GM21717 (cell line): ENCODE data around the gene ACSL3.
A peak's percentile ranks its signal among the peaks of the same experiment; 100 is the strongest.
"Not testable (repeated sequence)": the region's sequence is repeated elsewhere in the genome, so short reads cannot be mapped to it uniquely, and the experiment has no call there.

ENCODE experiments used
- ATAC-seq: cut with Tn5 transposase; IDR thresholded peaks from one replicate; pipeline ENCODE4 v1.9.1; 2021; ENCODE audit warnings: mild to moderate bottlenecking, moderate library complexity; ENCODE audit not compliant: unreplicated experiment

ACSL3 gene

DNA sequence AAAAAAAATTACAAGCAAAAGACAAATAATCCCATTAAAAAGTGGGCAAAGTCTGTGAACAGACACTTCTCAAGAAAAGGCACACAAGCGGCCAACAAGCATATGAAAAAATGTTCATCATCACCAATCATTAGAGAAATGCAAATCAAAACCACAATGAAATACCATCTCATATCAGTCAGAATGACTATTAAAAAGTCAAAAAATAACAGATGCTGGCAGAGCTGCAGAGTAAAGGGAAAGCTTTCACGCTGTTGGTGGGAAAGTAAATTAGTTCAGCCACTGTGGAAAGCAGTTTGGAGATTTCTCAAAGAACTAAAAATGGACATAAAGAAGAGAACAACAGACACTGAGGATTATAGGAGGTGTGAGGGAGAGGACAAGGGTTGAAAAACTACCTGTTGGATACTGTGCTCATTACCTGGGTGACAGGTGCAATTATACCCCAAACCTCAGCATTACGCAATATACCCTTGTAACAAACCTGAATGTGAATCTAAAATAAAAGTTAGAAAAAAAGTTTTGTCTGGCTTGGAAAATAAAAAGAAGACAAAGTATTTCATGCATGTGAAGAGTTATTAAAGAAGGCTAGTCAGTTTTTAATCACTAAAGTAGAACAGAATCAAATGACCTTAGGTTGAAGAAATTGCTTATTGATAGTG is 8.7 kb upstream of the ACSL3 start:
- ATAC-seq, result no peak

- no peak for ATAC-seq
Observed at GRCh38 chr2:222854773-222855700, 5.8 kb upstream of the ACSL3 start.

GRCh38 chr2:222859786-222860612 is 837 bp upstream of the ACSL3 start:
- ATAC-seq, result no peak

DNA sequence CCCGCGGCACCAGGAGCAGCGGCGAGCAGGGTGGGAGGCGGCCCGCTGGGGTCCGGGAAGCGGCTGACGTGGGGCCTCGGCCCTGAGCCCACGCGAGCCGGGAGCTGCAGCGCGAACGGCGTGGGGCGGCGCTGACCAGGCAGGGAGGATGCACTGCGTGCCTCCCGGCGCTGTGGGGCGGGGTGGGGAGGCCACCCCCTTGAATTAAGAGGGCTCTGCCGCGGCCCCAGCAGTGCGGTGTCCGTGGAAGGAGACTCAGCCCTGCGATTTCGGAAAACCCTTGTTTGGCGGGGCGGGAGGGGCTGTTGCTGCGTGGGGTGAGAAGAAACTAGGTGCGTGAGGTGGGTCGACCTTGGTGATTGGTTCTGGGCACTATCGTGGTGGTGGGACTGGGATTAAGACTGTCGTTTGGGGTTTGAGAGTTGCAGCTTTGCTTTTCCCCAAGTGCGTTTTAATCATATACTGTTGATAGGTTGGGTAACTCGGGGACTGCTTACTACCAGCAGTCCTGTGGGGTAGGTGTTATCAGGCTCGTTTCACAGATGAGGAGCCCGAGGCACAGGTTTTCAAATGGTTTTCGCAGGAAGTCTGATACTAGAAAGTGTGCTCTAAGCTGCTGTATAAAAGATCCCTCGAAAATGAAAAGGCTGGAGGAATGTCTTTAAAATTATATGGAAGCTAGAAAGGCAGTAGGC is 722 bp downstream of the ACSL3 start:
- ATAC-seq, result peak; percentile 3

GRCh38 chr2:222862106-222862908 is 1.5 kb downstream of the ACSL3 start:
- ATAC-seq, result no peak

GRCh38 chr2:222862909-222863544 is 2.2 kb downstream of the ACSL3 start:
- no peak for ATAC-seq

DNA sequence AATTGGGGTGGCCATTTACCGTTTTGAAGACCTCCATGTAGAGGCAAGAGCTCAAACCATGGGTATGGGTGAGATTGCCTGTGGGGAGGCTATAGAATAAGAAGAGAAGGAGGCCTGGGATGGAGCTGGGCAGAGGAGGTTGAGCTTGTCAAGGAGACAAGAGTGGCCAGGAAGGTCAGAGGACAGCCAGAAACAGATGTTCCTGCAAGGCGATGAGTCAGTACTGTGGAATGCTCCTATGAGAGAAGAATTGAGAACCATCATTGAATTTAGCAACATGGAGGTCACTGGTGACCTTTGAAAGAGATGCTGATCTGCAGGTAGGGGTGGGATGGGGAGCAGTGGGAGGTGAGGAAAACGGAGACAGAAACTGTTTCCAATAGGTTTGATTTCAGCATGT is 3.5 kb downstream of the ACSL3 start:
- no peak for ATAC-seq

DNA sequence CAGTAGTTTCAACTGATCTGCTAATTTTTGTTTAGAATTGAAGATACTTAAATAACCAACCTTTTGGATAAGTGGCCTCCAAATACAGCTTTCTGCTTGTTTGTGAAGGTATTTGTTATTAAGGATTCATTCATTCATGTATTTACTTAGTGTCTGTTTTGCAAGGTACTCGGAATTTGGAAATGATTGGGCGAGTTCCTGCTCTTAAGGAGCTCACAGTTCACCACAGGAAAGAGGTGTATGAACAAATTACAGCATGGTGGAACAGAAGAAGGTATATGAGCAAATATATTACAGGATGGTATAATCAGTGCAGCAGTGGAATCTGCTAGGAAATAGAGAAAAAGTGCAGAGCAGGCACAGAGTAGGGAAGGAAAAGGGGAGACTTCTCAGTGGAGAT is 4.5 kb downstream of the ACSL3 start:
- ATAC-seq, result no peak

DNA sequence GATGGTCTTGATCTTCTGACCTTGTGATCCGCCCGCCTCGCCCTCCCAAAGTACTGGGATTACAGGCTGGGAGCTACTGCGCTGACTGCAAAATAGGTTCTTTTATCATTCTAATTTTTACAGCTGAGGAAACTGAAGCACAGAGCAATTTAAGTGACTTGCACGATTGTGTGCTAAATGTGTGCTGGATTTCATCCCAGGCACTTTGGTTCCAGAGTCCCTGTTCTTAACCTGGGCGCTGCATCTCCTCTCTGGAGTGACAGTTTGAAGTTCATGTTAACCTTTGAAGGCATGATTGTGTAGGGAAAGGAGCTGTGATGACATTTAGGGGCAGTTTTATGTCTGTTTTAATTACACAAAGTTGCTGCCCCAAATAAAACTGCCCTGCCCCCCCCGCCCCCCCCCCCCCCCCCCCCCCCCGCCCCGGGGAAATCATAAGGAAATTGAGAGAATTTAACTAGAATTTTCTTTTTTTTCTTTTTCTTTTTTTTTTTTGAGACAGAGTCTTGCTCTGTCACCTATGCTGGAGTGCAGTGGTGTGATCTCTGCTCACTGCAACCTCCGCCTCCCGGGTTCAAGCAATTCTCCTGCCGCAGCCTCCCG is 5.6 kb downstream of the ACSL3 start:
- ATAC-seq, result no peak

- not testable (repeated sequence) for ATAC-seq
Observed at GRCh38 chr2:222868560-222869251, 7.9 kb downstream of the ACSL3 start.

DNA sequence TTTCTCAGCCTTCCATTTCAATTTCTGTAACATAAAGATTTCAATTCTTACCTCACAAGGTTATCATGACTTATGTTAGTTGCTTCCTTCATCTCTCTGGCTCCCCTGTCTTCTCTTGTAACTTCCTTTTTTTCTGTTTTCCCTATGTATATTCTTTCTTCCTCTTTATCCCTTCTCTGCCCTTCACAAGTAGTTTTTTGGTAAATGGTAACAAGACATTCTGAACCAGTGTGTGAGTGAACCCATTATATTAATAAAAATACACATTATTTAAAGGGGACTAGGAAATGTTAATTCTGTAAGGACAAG is 8.4 kb downstream of the ACSL3 start:
- no peak for ATAC-seq

DNA sequence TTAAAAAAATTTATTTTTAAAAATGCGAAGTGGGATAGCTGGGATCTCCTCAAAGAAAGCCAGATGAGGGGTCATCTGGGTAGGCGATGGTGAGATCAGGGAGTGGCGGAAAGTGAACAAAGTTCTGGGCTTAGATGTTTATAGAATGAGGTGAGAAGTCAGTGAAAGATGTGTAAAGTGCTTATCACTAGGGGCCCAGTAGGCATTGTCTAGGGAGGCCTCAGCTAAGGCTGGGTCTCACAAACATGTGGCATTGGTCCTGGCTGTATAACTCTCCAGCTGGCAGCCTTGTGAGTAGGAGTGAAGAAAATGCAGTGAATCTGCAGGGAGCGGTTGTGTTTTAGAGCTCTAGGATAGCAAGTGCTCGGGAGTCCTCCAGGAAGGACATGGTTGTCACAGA is 10.5 kb downstream of the ACSL3 start:
- no peak for ATAC-seq

DNA sequence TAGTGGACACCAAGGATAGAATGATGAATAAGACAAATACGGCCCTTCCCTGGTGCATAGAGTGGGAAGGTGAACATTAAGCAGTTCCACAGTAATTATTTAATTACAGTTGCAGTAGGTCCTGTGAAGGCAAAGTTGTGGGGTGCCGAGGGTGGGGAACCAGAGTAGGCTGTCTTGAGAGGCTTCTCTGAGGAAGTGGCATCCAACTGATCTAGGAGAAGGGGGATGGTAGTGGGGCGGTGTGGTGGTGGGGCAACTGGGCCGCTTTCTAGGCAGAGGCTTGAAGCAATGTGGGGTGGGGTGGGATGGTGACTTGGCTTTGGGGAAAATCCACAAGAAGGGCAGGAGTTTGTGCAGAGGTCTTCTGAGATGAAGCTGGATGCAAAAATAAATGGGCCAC is 11.7 kb downstream of the ACSL3 start:
- no peak for ATAC-seq

DNA sequence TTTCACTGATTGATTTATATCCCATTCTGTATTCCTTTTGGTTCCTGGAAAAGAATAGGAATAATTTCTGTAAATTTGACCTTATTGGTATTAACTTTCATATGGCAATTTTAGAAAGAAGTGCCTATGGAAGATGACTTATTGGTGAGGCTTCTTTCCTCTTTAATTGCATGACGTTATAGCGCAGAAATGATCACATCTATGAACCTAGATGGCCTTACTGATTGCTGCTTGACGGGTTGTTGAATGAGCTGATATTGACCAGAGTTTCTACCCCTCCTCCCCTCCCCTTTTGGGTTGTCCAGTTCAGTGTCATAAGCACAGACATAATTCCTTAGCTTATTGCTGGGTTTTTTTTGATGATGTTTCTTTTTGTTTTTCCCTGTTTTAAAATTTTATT is 14.6 kb downstream of the ACSL3 start:
- ATAC-seq, result no peak

DNA sequence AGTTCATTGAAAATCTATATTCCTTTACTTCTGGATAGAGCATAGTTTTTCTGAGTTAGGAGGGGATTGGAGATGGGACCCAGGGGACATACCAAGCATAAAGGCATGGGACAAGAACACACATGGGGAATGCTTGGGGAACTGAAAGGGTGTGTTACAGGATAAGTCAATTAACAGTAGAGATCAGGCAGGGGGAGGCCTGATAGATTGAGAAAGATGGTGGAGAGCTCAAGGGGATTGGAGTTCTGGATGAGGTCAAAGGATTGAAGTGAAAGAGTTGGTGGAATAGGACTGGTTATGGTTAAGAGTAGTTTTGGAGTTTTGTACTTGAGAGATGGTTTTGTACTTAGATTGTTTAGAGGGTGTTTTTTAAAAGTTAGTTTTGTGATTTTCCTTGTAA is 16.1 kb downstream of the ACSL3 start:
- no peak for ATAC-seq

GRCh38 chr2:222877556-222878300 is 16.9 kb downstream of the ACSL3 start:
- no peak for ATAC-seq

- ATAC-seq, result no peak
Observed at GRCh38 chr2:222878301-222878876, 17.6 kb downstream of the ACSL3 start.
